ENCODE measurements around the gene GPR17.

- TF ChIP-seq CTCF (IDR thresholded peaks at IDR 0.05; ENCODE audit: low read depth, low read length) = no peak
- TF ChIP-seq EZH2phosphoT487 (IDR thresholded peaks at IDR 0.05; ENCODE audit: low read depth) = no peak
Observed at GRCh38 chr2:127622561-127623387, 23.2 kb upstream of the GPR17 start.

Data from OCI-LY3 (cell line).